Colonic mucosa (tissue), 4 donors: ENCODE data around the gene PHF21A. TPM values are rescaled to one million over a fixed set of nuclear protein-coding genes. Genes with fewer than 3 reads are reported as not detected.

Source experiments
- DNase-seq: peaks from one replicate; pipeline ENCODE4 v3.0.0-alpha.2; 2020
- H3K27ac ChIP-seq: fragments of 200-600 bp; one replicate; pipeline ENCODE4 v1.8.0; 2021
- H3K27me3 ChIP-seq: fragments of 200-600 bp; one replicate; pipeline ENCODE4 v1.8.0; 2021
- H3K36me3 ChIP-seq: fragments of 200-600 bp; one replicate; pipeline ENCODE4 v1.8.0; 2021
- H3K4me1 ChIP-seq: fragments of 200-600 bp; one replicate; pipeline ENCODE4 v1.8.0; 2021; ENCODE audit warnings: mild to moderate bottlenecking
- H3K4me3 ChIP-seq: fragments of 200-600 bp; one replicate; pipeline ENCODE4 v1.8.0; 2021
- H3K9ac ChIP-seq, 2 donors: one replicate each; pipeline ENCODE4 v1.7.0; 2013; ENCODE audit warnings: control low read depth in 2 of 2, low read depth in 2 of 2, low read length in 2 of 2
- H3K9me3 ChIP-seq: fragments of 200-600 bp; one replicate; pipeline ENCODE4 v1.8.0; 2021
- intact Hi-C: fragments of 100-400 bp; cut with DNase I; formaldehyde crosslinking; loops from one replicate; pipeline ENCODE4 v1.14.1; 2022
- total RNA-seq, 2 donors: library from RNA; stranded (reverse); fragmentation: NEBNext Ultra II Directional in 1 of 2; extraction: Animal tissue kit (Norgen Biotek cat#: 25700) in 1 of 2; gene quantifications; one replicate each; pipeline ENCODE4 v1.2.1, GENCODE V29; 2021
- TF ChIP-seq, protein P1 (sequence below): fragments of 200-600 bp; IDR thresholded peaks from one replicate; pipeline ENCODE4 v1.8.0; 2022; ENCODE audit warnings: antibody characterized with exemption, mild to moderate bottlenecking
- donor health status: healthy.
- donor health status: DM: no; HTN: no; CAD: no.
- donor health status: DM: no; HTN: no; CAD: no.

The PHF21A gene
- total RNA-seq, 2 donors from 2014 or later = 17.0 to 19.1 TPM

DNA sequence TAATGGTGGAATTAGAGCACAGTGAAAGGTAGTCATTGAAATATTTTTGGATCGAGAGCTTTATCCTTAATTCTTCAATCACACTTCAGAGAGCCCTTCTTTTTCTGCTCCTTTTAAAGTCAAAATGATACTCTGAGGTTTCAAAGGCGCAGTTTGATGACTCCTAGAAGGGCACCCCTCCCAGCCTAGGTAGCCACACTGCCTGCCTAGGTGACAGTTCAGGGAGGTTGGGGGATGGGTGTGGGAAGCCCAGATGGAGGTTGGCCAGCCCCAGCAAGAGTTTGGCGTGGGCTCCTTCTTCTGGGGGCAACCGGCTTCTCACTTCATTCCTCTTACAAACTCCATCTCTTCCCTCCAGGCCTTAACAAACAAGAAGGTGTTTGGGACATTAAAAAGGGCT is 28.6 kb upstream of the PHF21A start:
- Histone ChIP-seq H3K9ac (no peak overlapping the region), H3K4me3 (no peak overlapping the region), H3K27ac (no peak overlapping the region), H3K27me3 (no peaks in the 10 kb centered on the region), H3K4me1 (no peaks in the 10 kb centered on the region), H3K36me3 (no peaks in the 10 kb centered on the region), H3K9me3 (no peaks in the 10 kb centered on the region)
- TF ChIP-seq, protein P1, sequence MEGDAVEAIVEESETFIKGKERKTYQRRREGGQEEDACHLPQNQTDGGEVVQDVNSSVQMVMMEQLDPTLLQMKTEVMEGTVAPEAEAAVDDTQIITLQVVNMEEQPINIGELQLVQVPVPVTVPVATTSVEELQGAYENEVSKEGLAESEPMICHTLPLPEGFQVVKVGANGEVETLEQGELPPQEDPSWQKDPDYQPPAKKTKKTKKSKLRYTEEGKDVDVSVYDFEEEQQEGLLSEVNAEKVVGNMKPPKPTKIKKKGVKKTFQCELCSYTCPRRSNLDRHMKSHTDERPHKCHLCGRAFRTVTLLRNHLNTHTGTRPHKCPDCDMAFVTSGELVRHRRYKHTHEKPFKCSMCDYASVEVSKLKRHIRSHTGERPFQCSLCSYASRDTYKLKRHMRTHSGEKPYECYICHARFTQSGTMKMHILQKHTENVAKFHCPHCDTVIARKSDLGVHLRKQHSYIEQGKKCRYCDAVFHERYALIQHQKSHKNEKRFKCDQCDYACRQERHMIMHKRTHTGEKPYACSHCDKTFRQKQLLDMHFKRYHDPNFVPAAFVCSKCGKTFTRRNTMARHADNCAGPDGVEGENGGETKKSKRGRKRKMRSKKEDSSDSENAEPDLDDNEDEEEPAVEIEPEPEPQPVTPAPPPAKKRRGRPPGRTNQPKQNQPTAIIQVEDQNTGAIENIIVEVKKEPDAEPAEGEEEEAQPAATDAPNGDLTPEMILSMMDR = no peak
- intact Hi-C loops = no loop called here
- no peak for DNase-seq

DNA sequence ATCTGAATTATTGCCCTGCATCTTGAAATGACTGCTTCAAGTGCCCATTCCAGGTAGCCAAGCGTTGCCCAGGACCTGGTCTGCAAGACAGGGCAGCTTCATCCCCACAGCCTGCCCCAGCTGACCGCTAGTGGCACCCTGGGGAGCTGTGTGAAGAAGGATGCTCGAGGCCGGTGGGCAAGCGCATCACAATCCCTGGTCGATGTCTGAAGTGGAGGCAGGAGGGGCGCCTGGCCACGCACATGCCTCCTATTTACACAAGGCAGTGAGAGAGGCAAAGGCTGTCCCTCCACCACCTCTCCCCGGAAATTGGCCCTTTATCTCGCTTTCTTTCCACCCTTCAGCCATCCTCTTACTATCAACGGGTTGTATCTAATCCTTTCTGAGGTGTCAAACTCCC is 28.1 kb upstream of the PHF21A start:
- Histone ChIP-seq H3K27me3 (no peaks in the 10 kb centered on the region), H3K9me3 (no peaks in the 10 kb centered on the region), H3K27ac (no peak overlapping the region), H3K4me3 (no peak overlapping the region), H3K36me3 (no peaks in the 10 kb centered on the region), H3K4me1 (no peaks in the 10 kb centered on the region), H3K9ac (no peak overlapping the region)
- TF ChIP-seq, protein P1 = no peak
- no peak for DNase-seq
- intact Hi-C loops = no loop called here

DNA sequence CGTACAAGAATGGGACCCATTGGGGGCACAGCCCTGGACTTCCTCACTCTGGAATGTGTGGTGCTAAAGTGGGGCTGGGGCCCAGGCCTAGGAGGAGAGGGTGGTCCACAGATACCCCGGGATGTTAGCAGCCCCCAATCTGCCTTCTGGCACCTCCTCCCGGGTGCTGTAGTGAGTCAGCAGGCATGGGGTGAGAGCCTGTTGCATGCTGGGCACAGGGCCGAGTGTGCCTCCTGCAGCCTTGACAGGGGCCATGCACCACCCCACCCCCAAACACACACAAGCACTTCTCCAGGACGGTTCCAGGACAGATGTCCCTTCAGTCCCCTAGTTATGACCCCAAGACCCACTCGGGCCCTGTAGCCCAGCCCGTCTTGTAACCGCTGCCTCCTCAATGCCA is 23.5 kb upstream of the PHF21A start:
- intact Hi-C loops = no loop called here
- no peak for DNase-seq
- no peaks in the 10 kb centered on the region for H3K36me3 ChIP-seq
- no peaks in the 10 kb centered on the region for H3K4me1 ChIP-seq
- H3K27ac ChIP-seq = no peak overlapping the region
- no peak overlapping the region for H3K4me3 ChIP-seq
- TF ChIP-seq, protein P1 = no peak
- no peak overlapping the region for H3K9ac ChIP-seq
- H3K9me3 ChIP-seq = no peaks in the 10 kb centered on the region
- no peaks in the 10 kb centered on the region for H3K27me3 ChIP-seq

DNA sequence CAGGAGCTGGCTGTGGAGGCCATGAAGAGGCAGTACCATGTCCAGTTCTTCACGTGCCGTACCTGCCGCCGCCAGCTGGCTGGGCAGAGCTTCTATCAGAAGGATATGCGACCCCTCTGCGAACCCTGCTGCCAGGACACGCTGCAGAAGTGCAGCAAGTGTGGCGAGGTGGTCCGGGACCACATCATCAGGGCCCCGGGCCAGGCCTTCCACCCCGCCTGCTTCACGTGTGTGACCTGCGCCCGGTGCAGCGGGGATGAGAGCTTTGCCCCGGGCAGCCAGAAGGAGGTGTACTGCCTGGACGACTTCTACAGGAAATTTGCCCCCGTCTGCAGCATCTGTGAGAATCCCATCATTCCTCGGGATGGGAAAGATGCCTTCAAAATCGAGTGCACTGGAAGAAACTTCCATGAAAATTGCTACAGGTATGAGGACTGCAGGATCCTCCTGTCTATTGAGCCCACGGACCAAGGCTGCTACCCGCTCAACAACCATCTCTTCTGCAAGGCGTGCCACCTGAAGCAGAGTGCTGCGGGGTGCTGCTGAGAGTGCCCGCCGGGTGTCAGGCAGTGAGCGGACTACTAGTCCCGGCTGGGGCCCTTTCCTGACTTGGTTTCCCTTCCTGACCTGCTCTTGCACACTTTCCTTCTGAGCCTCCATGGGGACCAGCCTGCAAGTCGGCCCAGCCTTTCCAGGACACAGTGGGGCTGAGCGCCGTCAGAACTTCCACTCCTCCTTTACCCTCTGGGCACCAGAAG is 22.0 kb upstream of the PHF21A start:
- H3K27ac ChIP-seq = no peak overlapping the region
- TF ChIP-seq, protein P1 = no peak
- intact Hi-C loops = no loop called here
- no peak overlapping the region for H3K9ac ChIP-seq
- no peak overlapping the region for H3K4me3 ChIP-seq
- no peaks in the 10 kb centered on the region for H3K36me3 ChIP-seq
- DNase-seq = no peak
- H3K9me3 ChIP-seq = no peaks in the 10 kb centered on the region
- no peaks in the 10 kb centered on the region for H3K4me1 ChIP-seq
- H3K27me3 ChIP-seq = no peaks in the 10 kb centered on the region

DNA sequence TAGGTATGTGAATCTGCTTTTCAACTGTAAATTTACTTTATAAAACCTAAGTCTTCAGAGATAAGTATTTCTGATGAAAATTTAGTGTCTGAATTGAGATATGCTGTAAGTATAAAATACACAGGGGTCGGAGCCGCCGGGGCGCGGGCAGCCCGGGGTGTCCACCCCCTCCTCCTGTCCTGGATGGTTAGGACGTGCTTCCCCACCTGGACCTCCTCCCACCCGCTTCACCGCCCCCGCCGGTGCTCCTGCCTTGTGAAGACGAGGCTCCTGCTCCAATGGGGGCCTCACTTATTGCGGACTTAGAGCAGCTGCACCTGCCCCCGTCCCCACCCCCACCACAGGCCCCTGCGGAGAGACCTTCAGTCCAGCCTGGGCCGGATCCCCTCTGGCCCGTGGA is 21.3 kb upstream of the PHF21A start:
- no peak overlapping the region for H3K27ac ChIP-seq
- H3K9ac ChIP-seq = no peak overlapping the region
- intact Hi-C loops = no loop called here
- no peaks in the 10 kb centered on the region for H3K4me1 ChIP-seq
- H3K4me3 ChIP-seq = no peak overlapping the region
- no peaks in the 10 kb centered on the region for H3K9me3 ChIP-seq
- DNase-seq = no peak
- no peaks in the 10 kb centered on the region for H3K36me3 ChIP-seq
- H3K27me3 ChIP-seq = no peaks in the 10 kb centered on the region
- TF ChIP-seq, protein P1 = no peak
